Kidney (tissue), 14 donors: ENCODE data around the gene UBL4B. TPM values are rescaled to one million over a fixed set of nuclear protein-coding genes. Genes with fewer than 3 reads are reported as not detected.

Experiments used
- DNase-seq, 5 donors: peaks; one replicate each; pipeline ENCODE4 v3.0.0-alpha.2; 2013 to 2020
- FAIRE-seq: peaks from 2 replicates; lab custom pipeline; 2012; peaks lifted over from hg19 to GRCh38; lab: Jason Lieb, UNC
- H3K27ac ChIP-seq, 2 donors: one replicate each; pipeline ENCODE4 v1.7.0; 2013; ENCODE audit warnings: low read depth in 2 of 2, low read length in 2 of 2, inconsistent platforms in 1 of 2
- H3K27me3 ChIP-seq: one replicate; pipeline ENCODE4 v1.7.1; 2013; ENCODE audit warnings: low read length, inconsistent platforms; ENCODE audit not compliant: control insufficient read depth, insufficient read depth
- H3K36me3 ChIP-seq, 3 donors: one replicate each; pipeline versions ENCODE4 v1.7.0 to v1.7.1; 2013; ENCODE audit warnings: low read length in 3 of 3, control low read depth in 1 of 3, inconsistent platforms in 1 of 3; ENCODE audit not compliant: insufficient read depth in 3 of 3, control insufficient read depth in 2 of 3
- H3K4me1 ChIP-seq, 3 donors: one replicate each; pipeline versions ENCODE4 v1.7.0 to v1.7.1; 2013; ENCODE audit warnings: low read length in 3 of 3, inconsistent platforms in 1 of 3, low read depth in 1 of 3; ENCODE audit not compliant: control insufficient read depth in 2 of 3, insufficient read depth in 2 of 3
- H3K4me3 ChIP-seq, 3 donors: one replicate each; pipeline versions ENCODE4 v1.7.0 to v1.8.1; 2013; ENCODE audit warnings: low read length in 3 of 3, control low read depth in 1 of 3, inconsistent platforms in 1 of 3
- H3K9ac ChIP-seq, 3 donors: one replicate each; pipeline versions ENCODE4 v1.7.0 to v1.7.1; 2013; ENCODE audit warnings: low read length in 3 of 3, control low read depth in 1 of 3, inconsistent platforms in 1 of 3
- H3K9me3 ChIP-seq, 3 donors: one replicate each; pipeline versions ENCODE4 v1.7.0 to v1.7.1; 2013; ENCODE audit warnings: low read length in 3 of 3, control low read depth in 1 of 3, inconsistent platforms in 1 of 3; ENCODE audit not compliant: control insufficient read depth in 2 of 3, insufficient read depth in 1 of 3
- CTCF ChIP-seq: IDR thresholded peaks from 3 replicates; pipeline ENCODE4 v1.5.1; 2012; ENCODE audit warnings: mild to moderate bottlenecking, moderate library complexity, borderline replicate concordance; ENCODE audit not compliant: insufficient read depth; ENCODE audit errors: extremely low read depth
- intact Hi-C: fragments of 100-400 bp; cut with DNase I; formaldehyde crosslinking; loops from one replicate; pipeline ENCODE4 v1.11.1; 2022
- polyA plus RNA-seq: library from polyadenylated mRNA; stranded (reverse); fragments of 350-450 nt; fragmentation: Illumina TruSeq; extraction: RNeasy Lipid Tissue Mini Kit (QIAGEN cat#74804); gene quantifications from one replicate; pipeline ENCODE4 v1.2.3, GENCODE V29; 2014; ENCODE audit warnings: low read depth, low replicate concordance; ENCODE audit not compliant: insufficient read depth
- total RNA-seq: library from RNA; stranded (reverse); fragmentation: NEBNext Ultra II Directional; extraction: Animal tissue kit (Norgen Biotek cat#: 25700); gene quantifications from one replicate; pipeline ENCODE4 v1.2.1, GENCODE V29; 2021
- donor health status: control.
- donor health status: control.
- donor health status: control.
- donor health status: control.
- donor health status: control.
- donor health status: DM: yes; HTN: yes; CAD: no.
- donor health status: Normal renal cell carcinoma (clear cell type).

Gene UBL4B
- total and polyA plus RNA-seq, 2 donors from 2014 or later: not detected

DNA sequence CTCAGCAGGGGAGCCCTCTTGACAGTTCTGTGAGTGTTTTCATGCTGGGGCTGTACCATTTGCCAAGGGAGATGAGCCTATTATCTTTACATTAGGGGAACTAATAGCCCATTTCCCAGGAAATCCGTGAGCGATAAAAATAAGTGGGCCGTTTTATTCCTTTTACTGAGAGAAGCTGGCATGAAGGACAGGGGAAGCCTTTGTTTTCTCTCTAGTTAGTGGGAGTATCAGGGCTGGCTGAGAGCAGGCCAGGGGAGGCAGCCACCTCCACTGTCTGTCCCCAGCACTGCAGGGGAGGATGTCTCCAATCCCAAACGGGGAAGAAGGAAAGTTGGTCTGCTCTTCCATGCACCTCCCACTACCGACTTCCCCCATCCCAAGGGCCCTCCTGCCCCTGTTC, 2.5 kb downstream of the UBL4B start:
- no peak overlapping the region for H3K4me3 ChIP-seq
- no peaks in the 10 kb centered on the region for H3K36me3 ChIP-seq
- H3K27ac ChIP-seq: no peak overlapping the region
- TF ChIP-seq CTCF: no peak
- peaks cover 4% of the 10 kb centered on the region for H3K27me3 ChIP-seq
- intact Hi-C loops: no loop called here
- no peak overlapping the region for H3K9ac ChIP-seq
- no peak for FAIRE-seq
- DNase-seq: no peak
- no peaks in the 10 kb centered on the region for H3K4me1 ChIP-seq
- no peaks in the 10 kb centered on the region for H3K9me3 ChIP-seq

DNA sequence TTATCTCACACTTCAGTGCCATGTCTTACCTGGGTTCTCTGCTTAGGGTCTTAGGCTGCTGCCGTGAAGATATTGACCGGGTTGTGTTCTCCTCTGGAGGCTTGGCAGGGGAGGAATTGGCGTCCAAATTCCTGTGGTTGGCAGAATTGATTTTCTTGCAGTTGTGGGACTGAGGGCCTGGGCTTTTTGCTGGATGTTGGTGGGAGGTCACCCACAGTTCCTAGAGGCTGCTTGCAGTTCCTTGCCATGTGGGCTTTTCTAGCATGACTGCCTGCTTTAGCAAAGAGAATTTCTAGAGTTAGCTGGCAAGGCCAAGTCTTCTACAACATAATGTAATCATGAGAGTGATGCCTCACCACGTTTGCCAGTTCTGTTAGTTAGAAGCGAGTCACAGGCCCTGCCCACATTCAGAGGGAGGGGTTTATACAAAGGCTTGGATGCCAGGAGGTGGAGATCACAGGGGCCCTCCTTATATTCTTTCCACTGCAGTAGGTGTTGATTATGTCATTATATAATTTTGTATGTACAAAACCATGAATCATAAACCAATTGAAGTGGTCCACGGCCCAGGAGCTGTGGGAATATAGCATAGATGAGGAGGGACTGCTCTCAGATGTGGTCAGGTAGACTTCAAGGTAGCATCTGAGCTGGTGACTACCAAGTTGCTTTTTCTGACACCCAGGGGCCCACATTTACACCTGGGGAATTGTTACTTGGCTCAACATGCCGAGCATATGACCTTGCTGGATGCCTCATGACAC, 6.6 kb downstream of the UBL4B start:
- Histone ChIP-seq H3K36me3 (no peaks in the 10 kb centered on the region), H3K27me3 (no peaks in the 10 kb centered on the region), H3K9ac (no peak overlapping the region), H3K27ac (no peak overlapping the region), H3K4me1 (no peaks in the 10 kb centered on the region), H3K9me3 (no peaks in the 10 kb centered on the region), H3K4me3 (no peak overlapping the region)
- DNase-seq (no peak), FAIRE-seq (no peak)
- intact Hi-C loops: no loop called here
- TF ChIP-seq CTCF: no peak

DNA sequence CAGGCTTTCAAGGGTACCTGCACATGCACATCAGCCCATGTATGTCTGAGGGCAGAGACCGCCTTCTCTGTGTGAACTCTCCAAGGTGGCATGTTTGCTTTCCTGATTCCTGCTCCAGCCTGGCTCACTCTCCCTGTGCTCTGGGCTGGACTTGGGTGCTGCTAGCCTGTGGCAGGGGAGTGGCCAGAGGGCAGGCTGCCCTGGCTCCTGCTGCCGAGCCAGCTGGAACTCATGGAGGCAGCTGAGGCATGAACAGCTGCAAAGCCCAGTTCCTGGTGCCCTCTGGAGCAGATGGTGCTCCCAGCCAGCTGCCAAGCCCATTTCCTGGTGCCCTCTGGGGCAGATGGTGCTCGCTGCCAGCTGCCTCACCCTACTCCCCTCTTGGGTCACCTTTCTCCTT, 7.6 kb downstream of the UBL4B start:
- H3K4me1 ChIP-seq: no peaks in the 10 kb centered on the region
- no peak for TF ChIP-seq CTCF
- H3K27ac ChIP-seq: no peak overlapping the region
- H3K4me3 ChIP-seq: no peak overlapping the region
- no peak for DNase-seq
- no peaks in the 10 kb centered on the region for H3K36me3 ChIP-seq
- FAIRE-seq: no peak
- no peaks in the 10 kb centered on the region for H3K27me3 ChIP-seq
- H3K9me3 ChIP-seq: no peaks in the 10 kb centered on the region
- intact Hi-C loops: no loop called here
- H3K9ac ChIP-seq: no peak overlapping the region
